Spleen (tissue), 11 donors: ENCODE data around the gene PBX1. TPM values are rescaled to one million over a fixed set of nuclear protein-coding genes. Genes with fewer than 3 reads are reported as not detected.

ENCODE experiments used
- DNase-seq: peaks from one replicate; pipeline ENCODE4 v3.0.0-alpha.2; 2020
- H3K27ac ChIP-seq, 8 donors: fragments of 200-600 bp; sonication (generic) in 7 of 8; 1 replicate in 4 of 8; 2 replicates in 4 of 8; pipeline versions ENCODE4 v1.5.0 to v1.8.0; 2016 to 2021; ENCODE audit warnings: inconsistent platforms in 4 of 8, mild to moderate bottlenecking in 4 of 8, moderate library complexity in 1 of 8
- H3K27me3 ChIP-seq, 7 donors: fragments of 200-600 bp; sonication (generic) in 6 of 7; replicated peaks in 1 of 7; 1 replicate in 4 of 7; 2 replicates in 3 of 7; pipeline versions ENCODE4 v1.5.0 to v1.8.0; 2016 to 2021; ENCODE audit warnings: inconsistent platforms in 3 of 7, mild to moderate bottlenecking in 1 of 7
- H3K36me3 ChIP-seq, 6 donors: fragments of 200-600 bp; sonication (generic) in 5 of 6; 1 replicate in 4 of 6; 2 replicates in 2 of 6; pipeline versions ENCODE4 v1.5.0 to v1.8.0; 2016 to 2021; ENCODE audit warnings: inconsistent platforms in 2 of 6
- H3K4me1 ChIP-seq, 6 donors: fragments of 200-600 bp; sonication (generic) in 5 of 6; 1 replicate in 3 of 6; 2 replicates in 3 of 6; pipeline versions ENCODE4 v1.5.0 to v1.8.0; 2016 to 2021; ENCODE audit warnings: inconsistent platforms in 3 of 6
- H3K4me3 ChIP-seq, 8 donors: fragments of 200-600 bp; sonication (generic) in 7 of 8; 1 replicate in 4 of 8; 2 replicates in 4 of 8; pipeline versions ENCODE4 v1.5.0 to v1.8.0; 2016 to 2021; ENCODE audit warnings: inconsistent platforms in 4 of 8, mild to moderate bottlenecking in 4 of 8, moderate library complexity in 2 of 8
- H3K9me3 ChIP-seq, 8 donors: fragments of 200-600 bp; sonication (generic) in 7 of 8; 1 replicate in 4 of 8; 2 replicates in 4 of 8; pipeline versions ENCODE4 v1.5.0 to v1.8.0; 2016 to 2021; ENCODE audit warnings: inconsistent platforms in 4 of 8
- CTCF ChIP-seq, 11 experiments: fragments of 200-600 bp in 7 of 11; fragments of 450-650 bp in 4 of 11; sonication (generic) in 4 of 11; IDR thresholded peaks in 8 of 11; conservative IDR thresholded peaks in 3 of 11; 1 replicate in 7 of 11; 2 replicates in 4 of 11; pipeline versions ENCODE4 v1.4.0 to v1.8.0; 2016 to 2021; ENCODE audit warnings: antibody characterized with exemption in 11 of 11, inconsistent platforms in 4 of 11, mild to moderate bottlenecking in 1 of 11
- POLR2A ChIP-seq, 3 donors: fragments of 450-650 bp; IDR thresholded peaks; one replicate each; pipeline ENCODE4 v1.5.1; 2017; ENCODE audit warnings: antibody characterized with exemption in 3 of 3, mild to moderate bottlenecking in 1 of 3
- POLR2AphosphoS5 ChIP-seq, 3 donors: sonication (generic); formaldehyde crosslinking; IDR thresholded peaks; one replicate each; pipeline ENCODE4 v1.5.1; 2017; ENCODE audit warnings: antibody characterized with exemption in 3 of 3
- WGBS, 5 donors: extraction: QIAGEN DNeasy Blood & Tissue Kit in 3 of 5; methylation state at CpG; one replicate each; pipeline versions ENCODE4 v1.1.5 to v1.1.7; 2013 to 2018; 5-methylcytosine and 5-hydroxymethylcytosine counted together
- intact Hi-C: fragments of 100-400 bp; cut with DNase I; formaldehyde crosslinking; loops from one replicate; pipeline ENCODE4 v1.15.0; 2023; ENCODE audit warnings: low total_unique reads
- polyA plus RNA-seq, 3 donors: library from polyadenylated mRNA; stranded (reverse); fragments of 200-250 nt; gene quantifications; one replicate each; pipeline ENCODE4 v1.2.1, GENCODE V29; 2013
- total RNA-seq, 7 donors: library from RNA; depleted of rRNA in 3 of 7; stranded (reverse); fragments of >200 nt in 3 of 7; fragmentation: NEBNext Ultra II Directional in 4 of 7; extraction: Animal tissue kit (Norgen Biotek cat#: 25700) in 4 of 7; gene quantifications; one replicate each; pipeline versions ENCODE4 v1.1.0 to v1.2.1, GENCODE V29; 2016 to 2021
- donor health status: healthy with polysubstance abuse.
- donor health status: DM: no; HTN: no; CAD: no; lungs with moderate emphysema.
- donor health status: DM: no; HTN: no; CAD: no.
- donor health status: Bipolar disorder and iron deficiency.
- donor health status: healthy.
- donor health status: DM: no; HTN: no; CAD: no.
- donor health status: DM: yes; HTN: yes; CAD: no.

Gene PBX1
- total and polyA plus RNA-seq, 10 donors = 3.4 to 79.5 (median 31.8) TPM

- H3K9me3 ChIP-seq = no peaks in the 10 kb centered on the region
- H3K36me3 ChIP-seq = no peaks in the 10 kb centered on the region
- no peaks in the 10 kb centered on the region for H3K4me1 ChIP-seq
- no peak overlapping the region for H3K27ac ChIP-seq
- H3K27me3 ChIP-seq = no peaks in the 10 kb centered on the region
- TF ChIP-seq POLR2A (IDR thresholded peaks at IDR 0.05) (no peak), POLR2AphosphoS5 (IDR thresholded peaks at IDR 0.05) (no peak), CTCF (IDR thresholded peaks at IDR 0.05 in 8 of 11, conservative IDR thresholded peaks at IDR 0.05 in 3 of 11) (no peak)
- 78 to 86% (median 83%) methylated on average over 7 of the region's 7 CpGs for WGBS, 5 donors
- intact Hi-C loops = no loop called here
- DNase-seq = no peak
- no peak overlapping the region for H3K4me3 ChIP-seq
Observed at GRCh38 chr1:164836614-164837018, 277.6 kb downstream of the PBX1 start.

GRCh38 chr1:164838786-164839185, 279.8 kb downstream of the PBX1 start:
- Histone ChIP-seq H3K27ac (no peak overlapping the region), H3K36me3 (no peaks in the 10 kb centered on the region), H3K4me3 (no peak overlapping the region), H3K27me3 (no peaks in the 10 kb centered on the region), H3K4me1 (no peaks in the 10 kb centered on the region), H3K9me3 (no peaks in the 10 kb centered on the region)
- WGBS, 5 donors = 83 to 97% (median 92%) methylated on average over 3 of the region's 3 CpGs
- no peak for DNase-seq
- intact Hi-C loops = no loop called here
- TF ChIP-seq POLR2A (IDR thresholded peaks at IDR 0.05) = no peak
- TF ChIP-seq POLR2AphosphoS5 (IDR thresholded peaks at IDR 0.05) = no peak
- no peak for TF ChIP-seq CTCF (IDR thresholded peaks at IDR 0.05 in 8 of 11, conservative IDR thresholded peaks at IDR 0.05 in 3 of 11)

GRCh38 chr1:164840936-164841335, 282.0 kb downstream of the PBX1 start:
- no peaks in the 10 kb centered on the region for H3K9me3 ChIP-seq
- no peaks in the 10 kb centered on the region for H3K4me1 ChIP-seq
- no peaks in the 10 kb centered on the region for H3K36me3 ChIP-seq
- WGBS, 5 donors = 87 to 95% (median 93%) methylated on average over 9 of the region's 9 CpGs
- H3K4me3 ChIP-seq = no peak overlapping the region
- no peaks in the 10 kb centered on the region for H3K27me3 ChIP-seq
- no peak for TF ChIP-seq POLR2A (IDR thresholded peaks at IDR 0.05)
- TF ChIP-seq CTCF (IDR thresholded peaks at IDR 0.05 in 8 of 11, conservative IDR thresholded peaks at IDR 0.05 in 3 of 11) = no peak
- no peak for TF ChIP-seq POLR2AphosphoS5 (IDR thresholded peaks at IDR 0.05)
- DNase-seq = no peak
- intact Hi-C loops = no loop called here
- no peak overlapping the region for H3K27ac ChIP-seq

- Histone ChIP-seq H3K36me3 (peaks cover 0 to 3% (median 0%) of the 10 kb centered on the region in 6 donors), H3K4me3 (no peak overlapping the region), H3K27me3 (no peaks in the 10 kb centered on the region), H3K4me1 (peaks cover 0 to 5% (median 0%) of the 10 kb centered on the region in 6 donors), H3K9me3 (no peaks in the 10 kb centered on the region), H3K27ac (no peak overlapping the region)
- intact Hi-C loops = no loop called here
- DNase-seq = no peak
- TF ChIP-seq POLR2AphosphoS5 (IDR thresholded peaks at IDR 0.05) (no peak), CTCF (IDR thresholded peaks at IDR 0.05 in 8 of 11, conservative IDR thresholded peaks at IDR 0.05 in 3 of 11) (no peak), POLR2A (IDR thresholded peaks at IDR 0.05) (no peak)
- 75 to 86% (median 81%) methylated on average over 13 to 14 of the region's 14 CpGs for WGBS, 5 donors
Observed at GRCh38 chr1:164841702-164842465, 282.9 kb downstream of the PBX1 start.
